DND-41 (cell line): ENCODE results near the gene AGMO.

Experiments
- ATAC-seq: fragments of 200-7000 bp; cut with Tn5 transposase; 3 replicates; pipeline ENCODE4 v1.9.1; 2021; ENCODE audit warnings: low read depth; ENCODE audit not compliant: insufficient read depth
- DNase-seq: peaks from one replicate; pipeline ENCODE4 v3.0.0-alpha.2; 2020
- H2AFZ ChIP-seq: 2 replicates; pipeline ENCODE4 v1.6.0; 2012; ENCODE audit warnings: low read depth, low read length
- H3K27ac ChIP-seq: 2 replicates; pipeline ENCODE4 v1.5.1; 2012; ENCODE audit warnings: low read length, inconsistent platforms
- H3K27me3 ChIP-seq: fragments of 200-600 bp; sonication (generic); 2 replicates; pipeline ENCODE4 v1.6.0; 2012; ENCODE audit warnings: low read length, mild to moderate bottlenecking, inconsistent platforms; ENCODE audit not compliant: insufficient read depth, poor library complexity
- H3K36me3 ChIP-seq: 2 replicates; pipeline ENCODE4 v1.5.1; 2012; ENCODE audit warnings: low read length, inconsistent platforms; ENCODE audit not compliant: insufficient read depth
- H3K4me1 ChIP-seq: 2 replicates; pipeline ENCODE4 v1.5.1; 2012; ENCODE audit warnings: mild to moderate bottlenecking, low read length; ENCODE audit not compliant: insufficient read depth
- H3K4me2 ChIP-seq: 2 replicates; pipeline ENCODE4 v1.6.0; 2012; ENCODE audit warnings: mild to moderate bottlenecking, moderate library complexity, low read length, inconsistent platforms; ENCODE audit not compliant: insufficient read depth
- H3K4me3 ChIP-seq, 2 experiments: fragments of 200-600 bp in 1 of 2; shearing (Covaris generic) in 1 of 2; 2 replicates each; pipeline ENCODE4 v1.5.1; 2012 to 2016; ENCODE audit warnings: inconsistent platforms in 2 of 2, low read length in 2 of 2, mild to moderate bottlenecking in 2 of 2, low read depth in 1 of 2, moderate library complexity in 1 of 2
- H3K79me2 ChIP-seq: 2 replicates; pipeline ENCODE4 v1.6.0; 2012; ENCODE audit warnings: low read length, inconsistent platforms; ENCODE audit not compliant: insufficient read depth
- H3K9ac ChIP-seq: 2 replicates; pipeline ENCODE4 v1.6.0; 2012; ENCODE audit warnings: low read depth, mild to moderate bottlenecking, inconsistent platforms, low read length, moderate library complexity
- H3K9me3 ChIP-seq: 2 replicates; pipeline ENCODE4 v1.5.1; 2012; ENCODE audit warnings: low read length, moderate library complexity, mild to moderate bottlenecking, inconsistent platforms; ENCODE audit not compliant: insufficient read depth, severe bottlenecking
- H4K20me1 ChIP-seq: 2 replicates; pipeline ENCODE4 v1.6.0; 2012; ENCODE audit warnings: low read length; ENCODE audit not compliant: insufficient read depth
- CTCF ChIP-seq: IDR thresholded peaks from 2 replicates; pipeline ENCODE4 v1.5.1; 2012; ENCODE audit warnings: borderline replicate concordance, low read length, moderate library complexity, mild to moderate bottlenecking; ENCODE audit not compliant: poor library complexity, severe bottlenecking; ENCODE audit errors: extremely low read depth
- EZH2 ChIP-seq: IDR thresholded peaks from 3 replicates; pipeline ENCODE4 v1.6.1; 2012; ENCODE audit warnings: borderline replicate concordance, low read depth, mild to moderate bottlenecking, moderate library complexity, low read length, inconsistent platforms; ENCODE audit not compliant: severe bottlenecking

Gene AGMO

DNA sequence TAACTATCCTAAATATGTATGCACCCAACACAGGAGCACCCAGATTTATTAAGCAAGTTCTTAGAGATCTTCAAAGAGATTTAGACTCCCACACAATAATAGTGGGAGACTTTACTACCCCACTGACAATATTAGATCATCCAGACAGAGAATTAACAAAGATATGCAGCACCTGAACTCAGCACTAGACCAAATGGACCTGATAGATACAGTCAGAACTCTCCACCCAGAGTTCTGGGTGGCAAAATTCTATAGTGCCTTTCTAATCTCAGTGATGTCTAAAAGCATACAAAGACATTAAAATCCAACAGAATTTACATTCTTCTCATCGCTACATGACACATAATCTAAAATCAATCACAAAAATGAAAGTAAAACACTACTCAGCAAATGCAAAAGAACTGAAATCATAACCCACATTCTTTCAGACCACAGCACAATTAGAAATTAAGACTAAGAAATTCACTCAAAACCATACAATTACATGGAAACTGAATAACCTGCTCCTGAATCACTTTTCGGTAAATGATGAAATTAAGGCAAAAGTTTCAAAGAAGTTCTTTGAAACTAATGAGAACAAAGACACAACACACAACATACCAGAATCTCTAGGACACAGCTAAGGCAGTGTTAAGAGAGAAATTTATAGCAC, 183.2 kb downstream of the AGMO start:
- no peak for ATAC-seq
- H4K20me1 ChIP-seq = no peaks in the 10 kb centered on the region
- no peaks in the 10 kb centered on the region for H3K9me3 ChIP-seq
- H3K9ac ChIP-seq = no peak overlapping the region
- H2AFZ ChIP-seq = no peak overlapping the region
- no peaks in the 10 kb centered on the region for H3K36me3 ChIP-seq
- H3K4me3 ChIP-seq = no peak overlapping the region
- H3K27me3 ChIP-seq = no peaks in the 10 kb centered on the region
- no peak overlapping the region for H3K27ac ChIP-seq
- no peaks in the 10 kb centered on the region for H3K79me2 ChIP-seq
- DNase-seq = no peak
- H3K4me1 ChIP-seq = no peaks in the 10 kb centered on the region
- no peak overlapping the region for H3K4me2 ChIP-seq
- TF ChIP-seq CTCF (no peak), EZH2 (no peak)

DNA sequence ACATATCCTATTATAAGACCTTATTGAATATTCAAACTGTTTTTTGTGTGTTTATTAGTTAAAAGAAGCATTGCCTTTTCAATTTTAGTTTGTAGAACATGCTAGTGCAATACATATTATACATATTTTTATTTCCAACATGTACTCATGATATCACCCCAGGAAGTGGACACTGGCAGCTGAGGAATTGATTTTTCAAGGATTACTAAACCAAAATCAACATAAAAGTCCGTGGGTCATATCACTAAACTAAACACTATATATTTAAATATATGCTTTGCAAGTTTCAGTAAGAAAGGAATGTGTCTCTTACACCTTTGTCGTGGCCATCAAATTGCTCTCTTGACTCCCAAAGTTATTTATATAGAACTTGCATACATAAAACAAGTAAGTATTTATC, 185.2 kb downstream of the AGMO start:
- ATAC-seq (no peak), DNase-seq (no peak)
- no peaks in the 10 kb centered on the region for H3K79me2 ChIP-seq
- H3K27ac ChIP-seq = no peak overlapping the region
- no peaks in the 10 kb centered on the region for H4K20me1 ChIP-seq
- H3K9ac ChIP-seq = no peak overlapping the region
- no peak overlapping the region for H3K4me3 ChIP-seq
- H3K36me3 ChIP-seq = no peaks in the 10 kb centered on the region
- no peaks in the 10 kb centered on the region for H3K4me1 ChIP-seq
- H3K27me3 ChIP-seq = no peaks in the 10 kb centered on the region
- TF ChIP-seq EZH2 (no peak), CTCF (no peak)
- no peak overlapping the region for H3K4me2 ChIP-seq
- H2AFZ ChIP-seq = no peak overlapping the region
- H3K9me3 ChIP-seq = no peaks in the 10 kb centered on the region

DNA sequence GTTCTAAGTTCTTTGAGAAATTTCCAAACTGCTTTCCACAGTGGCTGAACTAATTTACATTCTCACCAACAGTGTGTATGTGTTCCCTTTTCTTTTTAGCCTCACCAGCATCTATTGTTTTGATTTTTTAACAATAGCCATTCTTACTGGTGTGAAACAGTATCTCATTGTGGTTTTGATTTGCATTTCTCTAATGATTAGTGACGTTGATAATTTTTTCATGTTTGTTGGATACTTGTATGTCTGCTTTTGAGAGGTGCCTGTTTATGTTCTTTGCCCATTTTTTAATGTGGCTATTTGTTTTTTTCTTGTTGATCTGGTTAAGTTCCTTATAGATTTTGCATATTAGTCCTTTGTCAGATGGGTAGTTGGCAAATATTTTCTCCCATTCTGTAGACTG, 191.4 kb downstream of the AGMO start:
- DNase-seq (no peak), ATAC-seq (no peak)
- no peaks in the 10 kb centered on the region for H4K20me1 ChIP-seq
- no peaks in the 10 kb centered on the region for H3K9me3 ChIP-seq
- H3K27me3 ChIP-seq = no peaks in the 10 kb centered on the region
- no peaks in the 10 kb centered on the region for H3K36me3 ChIP-seq
- no peaks in the 10 kb centered on the region for H3K79me2 ChIP-seq
- no peaks in the 10 kb centered on the region for H3K4me1 ChIP-seq
- H3K9ac ChIP-seq = no peak overlapping the region
- H3K4me3 ChIP-seq = no peak overlapping the region
- H3K27ac ChIP-seq = no peak overlapping the region
- no peak overlapping the region for H2AFZ ChIP-seq
- TF ChIP-seq EZH2 (no peak), CTCF (no peak)
- no peak overlapping the region for H3K4me2 ChIP-seq
